Bronchial epithelial cell (primary cell): Measurements from ENCODE around the gene EMILIN3. TPM values are rescaled to one million over a fixed set of nuclear protein-coding genes. Genes with fewer than 3 reads are reported as not detected.

Source experiments
- DNase-seq: peaks from one replicate; pipeline ENCODE4 v3.0.0-alpha.2; 2010; ENCODE audit warnings: low read depth
- FAIRE-seq: peaks from 2 replicates; lab custom pipeline; 2011; peaks lifted over from hg19 to GRCh38; lab: Jason Lieb, UNC
- H3K27me3 ChIP-seq: 2 replicates; pipeline ENCODE4 v1.5.1; 2011; ENCODE audit warnings: low read length; ENCODE audit not compliant: control insufficient read depth, insufficient read depth
- H3K36me3 ChIP-seq: 2 replicates; pipeline ENCODE4 v1.5.1; 2011; ENCODE audit warnings: low read length; ENCODE audit not compliant: control insufficient read depth, insufficient read depth
- H3K4me3 ChIP-seq: 2 replicates; pipeline ENCODE4 v1.5.1; 2011; ENCODE audit warnings: mild to moderate bottlenecking, low read depth, low read length, control low read depth
- CTCF ChIP-seq: IDR thresholded peaks from 2 replicates; pipeline ENCODE4 v1.5.1; 2011; ENCODE audit warnings: mild to moderate bottlenecking, moderate library complexity, low read length, control low read depth, inconsistent platforms; ENCODE audit not compliant: insufficient read depth, severe bottlenecking
- total RNA-seq: library from RNA; depleted of rRNA; stranded (reverse); fragments of >200 nt; gene quantifications from 2 replicates; pipeline ENCODE4 v1.2.1, GENCODE V29; 2014

EMILIN3 gene
- total RNA-seq, 1 donor from 2014 or later = not detected

GRCh38 chr20:41360831-41361756 lies 5.5 kb downstream of the EMILIN3 start:
- peaks cover 13% of the 10 kb centered on the region for H3K36me3 ChIP-seq
- H3K27me3 ChIP-seq = peaks cover 15% of the 10 kb centered on the region
- DNase-seq (no peak), FAIRE-seq (no peak)
- H3K4me3 ChIP-seq = no peak overlapping the region
- TF ChIP-seq CTCF = no peak

- no peak for DNase-seq
- TF ChIP-seq CTCF = no peak
- FAIRE-seq = no peak
- Histone ChIP-seq H3K4me3 (no peak overlapping the region), H3K36me3 (peaks cover 18% of the 10 kb centered on the region), H3K27me3 (peaks cover 3% of the 10 kb centered on the region)
Observed at GRCh38 chr20:41359541-41360011, 7.0 kb downstream of the EMILIN3 start.

- H3K36me3 ChIP-seq = peaks cover 18% of the 10 kb centered on the region
- no peak overlapping the region for H3K4me3 ChIP-seq
- DNase-seq (no peak), FAIRE-seq (no peak)
- TF ChIP-seq CTCF = no peak
- no peaks in the 10 kb centered on the region for H3K27me3 ChIP-seq
Observed at GRCh38 chr20:41358717-41359116, 7.9 kb downstream of the EMILIN3 start.

DNA sequence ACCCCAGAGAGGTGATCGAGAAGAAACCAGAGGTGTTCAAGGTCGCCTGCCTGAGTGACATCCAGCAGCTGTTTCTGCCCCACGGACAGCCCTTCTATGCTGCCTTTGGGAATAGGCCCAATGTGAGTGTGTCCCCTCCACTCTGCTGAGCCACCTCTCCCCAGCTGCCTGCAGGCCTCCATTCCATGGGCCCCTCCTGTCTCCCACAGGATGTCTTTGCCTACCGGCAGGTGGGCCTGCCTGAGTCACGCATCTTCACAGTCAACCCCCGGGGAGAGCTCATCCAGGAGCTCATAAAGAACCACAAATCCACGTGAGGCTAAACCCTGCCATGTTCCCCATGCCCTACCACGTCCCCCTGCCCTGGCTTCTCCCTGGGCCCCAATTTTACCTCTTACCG lies 8.4 kb downstream of the EMILIN3 start:
- H3K36me3 ChIP-seq = peaks cover 18% of the 10 kb centered on the region
- FAIRE-seq = no peak
- no peak for TF ChIP-seq CTCF

DNA sequence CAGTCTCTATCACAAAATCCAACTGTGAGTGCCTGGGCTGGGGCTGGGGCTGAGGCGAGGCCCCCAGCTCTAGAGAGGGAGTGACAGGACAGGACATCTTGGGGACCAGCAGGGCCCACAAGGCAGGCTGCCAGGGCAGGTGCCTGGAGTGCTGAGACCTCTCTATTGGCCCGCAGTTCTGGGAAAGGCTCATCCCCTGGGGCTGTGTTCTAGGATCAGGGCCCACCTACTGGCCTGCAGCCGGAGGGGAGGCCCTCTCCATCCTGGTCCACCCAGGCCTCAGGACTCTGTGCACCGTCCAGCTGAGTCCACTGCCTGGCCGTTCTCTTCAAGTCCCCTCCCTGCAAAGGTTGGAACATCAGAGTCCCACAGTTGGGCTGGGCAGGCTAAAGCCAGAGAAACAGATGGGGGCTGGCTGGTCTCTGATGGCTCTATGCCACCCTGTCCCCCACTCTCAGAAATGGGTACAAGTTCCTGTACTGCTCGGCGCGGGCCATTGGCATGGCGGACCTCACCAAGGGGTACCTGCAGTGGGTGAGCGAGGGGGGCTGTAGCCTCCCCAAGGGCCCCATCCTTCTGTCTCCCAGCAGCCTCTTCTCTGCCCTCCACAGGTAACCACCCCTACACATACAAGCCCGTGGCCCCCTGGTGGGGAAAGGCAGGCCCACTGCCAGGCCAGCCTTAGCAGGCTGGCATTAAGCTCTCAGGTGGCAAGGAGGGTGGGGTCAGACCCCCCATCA lies 9.0 kb downstream of the EMILIN3 start:
- no peak for FAIRE-seq
- Histone ChIP-seq H3K36me3 (peaks cover 21% of the 10 kb centered on the region), H3K4me3 (no peak overlapping the region), H3K27me3 (no peaks in the 10 kb centered on the region)
- no peak for TF ChIP-seq CTCF
- no peak for DNase-seq

More for the DNA sequence above, 8.4 kb downstream of the EMILIN3 start:
- Histone ChIP-seq H3K4me3 (no peak overlapping the region), H3K27me3 (no peaks in the 10 kb centered on the region)
- DNase-seq = no peak
